Inferior parietal cortex (tissue), 1 donor: ENCODE data around the gene CASTOR1.
"Not testable (repeated sequence)": the region's sequence is repeated elsewhere in the genome, so short reads cannot be mapped to it uniquely, and the experiment has no call there.

Source experiments
- DNase-seq: peaks from one replicate; pipeline ENCODE4 v3.0.0-alpha.2; 2016; ENCODE audit errors: extremely low spot score

Gene CASTOR1

DNA sequence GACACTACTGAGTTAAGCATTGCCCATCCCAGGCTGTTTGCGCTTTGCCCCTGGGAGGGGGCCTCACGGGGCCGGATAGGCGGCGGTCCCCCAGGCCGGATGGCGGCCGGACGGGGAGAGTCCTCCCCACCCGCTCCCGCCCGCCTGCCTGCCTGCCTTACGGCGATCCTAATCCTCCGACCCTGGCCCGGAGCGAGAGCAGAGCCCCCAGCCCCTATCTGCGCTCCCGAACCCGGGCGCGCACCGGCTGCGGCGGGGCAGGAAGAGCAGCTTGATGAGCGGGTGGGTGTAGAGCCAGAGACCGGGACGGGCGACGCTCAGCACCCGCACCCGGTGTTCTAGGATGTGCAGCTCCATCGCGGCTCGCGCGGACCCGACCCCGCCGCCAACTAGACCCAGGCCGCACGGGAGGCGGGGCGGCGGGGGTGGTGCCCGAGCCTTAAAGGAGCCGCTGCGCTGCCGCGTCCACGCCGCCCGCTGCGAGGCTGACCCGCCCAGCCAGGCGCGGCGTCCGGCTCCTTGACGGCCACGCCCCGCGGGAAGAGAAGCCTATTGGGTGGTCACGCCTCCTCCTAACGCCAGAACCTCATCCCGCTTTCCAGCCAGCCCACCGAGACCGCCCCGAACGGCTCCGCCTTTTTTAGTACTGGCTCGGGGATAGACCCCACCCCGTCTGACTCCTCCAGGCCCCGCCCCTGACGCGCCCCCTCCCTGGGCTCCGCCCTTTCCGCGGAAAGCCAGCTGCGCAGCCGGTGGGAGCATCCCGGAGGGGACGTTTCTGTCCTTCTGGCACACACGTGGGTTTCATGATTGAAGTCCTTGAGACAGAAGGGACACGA, at the start of gene CASTOR1:
CASTOR1 (minus strand) TSS at position 365 of the 839 bp plus-strand sequence; CDS start at position 357, 8 bp downstream.
- peak; percentile 92 for DNase-seq

DNA sequence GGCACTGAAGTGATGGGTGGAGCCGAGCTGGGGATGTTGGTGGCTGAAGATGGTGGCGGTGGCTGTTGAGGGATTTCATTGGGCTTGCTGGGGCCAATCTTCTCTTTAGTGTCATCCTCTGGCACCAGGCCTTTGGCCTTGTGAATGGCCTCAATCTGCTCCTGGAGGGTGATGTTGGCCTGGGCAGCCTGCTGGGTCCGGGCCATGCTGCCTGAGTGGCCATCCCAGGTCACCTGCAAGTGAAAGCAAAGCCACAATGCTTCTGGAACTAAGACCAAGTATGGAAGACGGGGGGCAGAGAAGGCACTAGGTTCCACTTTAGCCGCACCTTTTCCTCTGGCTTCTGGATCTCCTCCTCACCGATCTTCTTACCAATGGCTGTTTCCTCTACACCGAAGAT, 49.5 kb upstream of the CASTOR1 start:
- DNase-seq: no peak

- not testable (repeated sequence) for DNase-seq
Observed at GRCh38 chr22:30338341-30338740, 49.0 kb upstream of the CASTOR1 start.

- DNase-seq: no peak
Observed at GRCh38 chr22:30337461-30337778, 48.1 kb upstream of the CASTOR1 start.

GRCh38 chr22:30336752-30337460, 47.6 kb upstream of the CASTOR1 start:
- no peak for DNase-seq

DNA sequence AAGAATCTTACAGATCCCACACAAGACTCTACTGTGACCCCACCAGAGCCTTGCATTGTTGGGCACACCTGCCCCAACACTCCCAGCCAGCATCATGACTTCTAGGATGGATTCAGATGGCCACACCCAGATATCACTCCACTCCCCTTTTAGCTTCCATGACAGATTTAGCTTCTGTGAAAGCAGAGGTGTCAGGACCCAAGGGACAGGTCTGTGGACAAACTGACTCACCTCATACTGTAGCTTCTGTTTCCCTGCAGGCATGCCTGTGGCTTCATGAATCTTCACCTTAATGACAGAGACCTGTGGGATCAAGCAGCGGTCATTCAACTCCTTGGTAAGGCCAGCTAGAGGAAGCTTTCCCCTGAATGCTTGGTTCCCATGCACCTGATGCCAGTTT, 45.9 kb upstream of the CASTOR1 start:
- DNase-seq: no peak

DNA sequence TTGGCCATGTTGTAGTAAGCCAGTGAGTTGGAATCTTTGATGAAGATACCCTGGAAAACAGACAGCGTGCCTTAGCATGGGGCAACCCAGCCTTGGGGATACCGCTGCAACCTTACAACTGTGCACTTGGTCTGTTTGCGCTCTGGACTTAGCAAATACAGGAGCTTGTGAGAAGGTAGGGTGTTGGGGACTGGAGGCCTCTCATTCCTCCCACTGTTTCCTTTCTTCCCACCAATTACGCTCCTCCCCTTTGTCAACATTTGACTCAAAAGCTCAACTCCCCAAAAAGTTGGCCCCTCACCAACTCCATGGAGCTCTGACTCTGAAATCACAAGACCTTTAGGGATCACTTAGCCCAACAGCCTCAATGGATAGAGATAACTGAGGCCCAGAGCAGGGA, 45.3 kb upstream of the CASTOR1 start:
- no peak for DNase-seq

- DNase-seq: no peak
Observed at GRCh38 chr22:30333707-30334087, 44.4 kb upstream of the CASTOR1 start.

DNA sequence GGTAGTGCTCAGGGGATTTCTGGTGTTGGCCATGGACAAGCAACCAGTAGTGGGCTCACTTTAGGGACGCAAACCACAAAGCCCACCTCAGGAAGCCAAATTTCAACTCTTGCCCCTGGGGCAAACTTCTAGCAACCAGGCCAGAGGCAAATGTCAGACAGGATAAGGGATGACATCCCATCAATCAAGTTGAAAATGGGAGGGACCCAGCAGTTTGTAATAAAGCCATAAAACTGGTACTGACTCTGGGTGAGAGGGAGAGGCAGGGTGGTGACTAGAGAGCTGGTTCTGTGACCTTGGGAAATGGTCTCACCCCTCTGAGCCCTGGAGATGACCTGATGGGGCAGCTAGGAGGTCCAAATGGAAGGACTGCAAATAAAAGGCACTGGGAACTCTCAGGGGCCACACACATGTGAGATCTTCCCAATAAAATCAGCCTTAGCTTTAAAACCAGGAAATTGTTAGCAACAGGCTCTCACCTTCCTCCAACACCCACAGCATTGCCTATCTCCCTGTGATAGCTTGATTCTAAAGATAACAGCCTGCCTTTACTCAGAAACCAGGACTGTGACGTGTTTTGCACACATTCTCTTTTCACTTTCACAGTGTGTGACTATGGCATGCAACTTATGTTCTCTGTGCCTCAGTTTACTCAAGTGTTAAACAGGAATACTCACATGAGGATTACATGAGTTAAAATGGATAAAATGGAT, 43.8 kb upstream of the CASTOR1 start:
- no peak for DNase-seq

DNA sequence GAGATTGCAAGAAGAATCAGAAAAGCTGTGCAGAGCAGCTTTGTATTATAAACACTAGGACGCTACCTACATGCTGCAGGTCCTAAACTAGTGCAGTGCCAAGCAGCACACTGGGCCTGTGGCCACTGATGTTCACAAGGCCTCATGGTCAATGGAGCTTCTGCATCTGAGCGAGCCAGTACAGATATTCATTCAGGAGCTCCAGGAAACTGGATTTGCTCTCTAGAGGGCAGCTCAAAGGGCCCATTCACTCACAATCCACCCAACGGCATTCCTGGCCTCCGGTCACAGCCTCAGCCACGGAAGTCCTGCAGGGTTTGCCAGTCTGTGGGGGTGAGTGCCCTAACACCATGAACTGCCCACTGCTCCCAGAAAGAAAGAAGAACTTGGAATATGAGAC, 43.2 kb upstream of the CASTOR1 start:
- peak; percentile 32 for DNase-seq

- DNase-seq: no peak
Observed at GRCh38 chr22:30328466-30329049, 39.3 kb upstream of the CASTOR1 start.

DNA sequence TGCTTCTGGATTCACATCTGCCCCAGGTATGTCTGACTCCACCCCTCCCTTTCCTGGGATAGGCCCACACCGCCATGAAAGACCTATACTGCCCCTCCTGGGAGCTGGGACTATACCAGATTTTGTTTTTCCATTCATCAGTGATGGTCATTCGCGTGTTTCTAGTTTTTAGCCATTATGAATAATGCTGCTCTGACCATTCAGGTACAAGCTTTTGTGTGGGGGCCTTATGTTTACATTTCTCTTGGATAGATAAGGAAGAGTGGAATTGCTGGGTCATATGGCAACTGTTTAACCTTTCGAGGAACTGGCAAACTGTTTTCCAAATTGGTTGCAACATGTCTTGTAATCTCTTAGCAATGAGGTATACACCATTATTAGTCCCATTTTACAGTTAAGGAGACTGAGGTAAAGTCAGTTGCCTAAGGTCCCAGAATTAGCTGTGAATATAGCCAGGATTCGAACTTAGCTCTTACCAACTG, 38.6 kb upstream of the CASTOR1 start:
- DNase-seq: no peak

DNA sequence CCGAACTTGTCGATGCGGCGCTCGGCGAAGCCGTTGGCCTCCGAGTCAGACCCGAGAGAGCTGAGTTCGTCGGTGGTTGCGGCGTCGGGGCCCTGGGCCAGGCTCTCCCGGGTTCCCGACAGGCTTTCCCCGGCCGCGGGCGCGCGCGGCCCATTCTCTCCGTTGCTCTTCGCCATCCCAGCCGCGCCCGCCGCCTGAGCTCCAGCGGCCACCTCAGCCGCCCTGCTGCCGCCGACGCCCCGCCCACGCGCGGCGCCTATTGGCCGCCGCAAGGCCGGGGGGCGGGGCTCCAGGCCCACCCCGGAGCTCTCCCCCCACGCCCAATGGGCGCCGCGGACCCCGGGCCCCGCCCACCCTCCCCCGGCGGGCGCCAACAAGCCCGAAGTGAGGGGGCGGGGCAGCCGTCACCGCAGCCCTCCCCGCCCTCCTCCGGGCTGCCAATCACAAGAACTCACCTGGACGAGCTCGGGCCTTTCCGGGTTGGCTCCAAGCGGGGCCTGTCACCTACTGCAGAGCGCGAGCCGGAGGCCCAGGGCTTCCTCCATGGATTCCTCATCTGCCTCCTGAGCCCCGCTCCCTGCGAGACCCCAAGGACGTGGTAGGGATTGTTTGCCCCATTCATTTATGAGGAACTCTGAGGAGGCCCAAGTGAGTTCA, 37.5 kb upstream of the CASTOR1 start, which contains the start of gene TBC1D10A:
TBC1D10A (minus strand) TSS at position 236 of the 657 bp plus-strand sequence; CDS start at position 176, 60 bp downstream.
- peak; percentile 75 for DNase-seq

- no peak for DNase-seq
Observed at GRCh38 chr22:30326255-30326705, 37.0 kb upstream of the CASTOR1 start.

DNA sequence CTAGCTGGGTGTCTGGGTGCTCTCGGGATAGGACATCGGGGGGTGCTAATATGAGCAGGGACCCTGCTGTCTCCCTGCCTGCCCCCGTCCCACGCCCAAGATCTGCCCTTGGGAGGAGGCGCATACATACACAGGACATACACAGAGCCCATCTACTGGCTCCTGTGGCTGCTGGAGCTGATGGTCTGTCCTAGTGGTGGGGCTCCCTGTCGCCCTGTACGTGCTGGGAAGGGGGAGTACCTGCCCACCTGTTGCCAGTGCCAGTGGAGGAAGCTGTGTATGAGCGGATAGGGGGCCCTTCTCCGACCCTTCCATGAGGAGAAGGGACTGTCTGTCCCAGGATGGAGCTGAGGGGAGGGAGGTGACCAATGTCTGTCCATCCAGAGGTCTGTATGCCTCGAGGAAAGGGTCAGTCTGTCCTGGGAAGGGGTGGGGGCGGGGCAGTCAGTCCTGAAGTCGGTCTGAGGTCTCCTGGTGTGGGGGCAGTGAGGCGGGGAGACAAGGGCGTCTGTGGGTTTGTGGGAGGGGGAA, 36.5 kb upstream of the CASTOR1 start:
- DNase-seq: no peak

DNA sequence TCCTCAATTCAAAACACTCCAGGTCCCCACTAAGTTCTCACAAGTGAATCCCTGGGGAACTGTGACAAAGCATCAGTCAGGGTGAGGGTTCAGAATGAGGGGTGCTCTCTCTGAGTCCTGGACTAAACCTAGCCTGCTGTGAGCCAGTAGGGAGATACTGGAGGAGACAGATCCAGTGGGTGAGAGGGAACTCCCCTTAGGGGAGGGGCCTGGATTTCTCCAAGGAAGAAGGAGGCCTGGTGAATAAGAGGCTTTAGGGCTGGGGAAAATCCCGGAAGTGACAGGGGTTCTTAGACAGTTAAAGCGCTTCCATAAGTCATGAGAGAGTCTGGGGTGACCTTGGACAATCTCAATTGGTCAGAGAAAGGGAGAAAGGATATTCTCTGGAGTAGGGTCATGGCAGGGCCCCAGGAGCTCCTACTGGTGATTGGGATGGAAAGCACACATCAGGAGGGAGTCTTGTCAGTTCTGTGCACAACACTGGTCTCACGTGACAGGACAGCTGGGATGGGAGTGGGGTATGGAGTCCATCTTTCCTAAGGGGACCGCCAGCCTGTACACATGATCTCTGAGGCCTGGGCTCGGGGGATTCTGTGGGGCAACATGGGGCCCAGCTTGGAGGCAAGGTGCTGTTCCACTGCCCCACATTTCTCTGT, 35.9 kb upstream of the CASTOR1 start:
- no peak for DNase-seq

DNA sequence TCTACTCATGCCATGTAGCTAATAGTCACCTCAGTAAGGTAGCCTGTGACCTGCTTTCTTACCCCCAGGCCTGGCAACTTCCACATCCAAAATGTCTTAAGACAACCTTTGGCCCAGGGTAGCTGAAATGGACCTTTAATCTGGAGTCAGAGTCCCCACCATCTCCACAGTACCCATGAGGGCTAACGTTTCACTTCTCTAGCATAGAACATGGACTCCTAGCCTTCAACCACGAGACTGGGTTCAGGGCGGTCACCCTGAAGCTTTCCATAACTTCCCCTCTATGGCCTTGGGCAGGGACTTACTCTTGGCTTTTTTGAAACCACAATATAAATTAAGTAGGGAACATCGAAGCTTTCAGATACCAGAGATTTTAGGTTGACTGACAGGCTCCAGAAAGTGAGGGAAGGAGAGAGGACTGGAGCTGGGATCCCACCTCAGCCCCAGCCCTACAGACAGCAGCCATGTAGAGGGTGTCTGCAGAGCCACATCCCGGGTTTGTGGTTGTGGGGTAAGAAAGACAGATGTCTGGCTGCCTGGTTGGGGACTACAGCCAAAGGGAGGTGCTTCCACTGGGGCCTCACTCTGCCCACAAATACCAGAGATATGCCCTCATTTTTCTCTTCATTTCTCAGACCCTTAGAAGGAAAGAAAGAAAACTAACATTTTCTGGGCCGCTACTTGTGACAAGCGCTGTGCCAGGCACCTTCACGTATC, 34.9 kb upstream of the CASTOR1 start:
- no peak for DNase-seq

- DNase-seq: no peak
Observed at GRCh38 chr22:30323246-30323645, 33.9 kb upstream of the CASTOR1 start.

GRCh38 chr22:30321461-30321860, 32.2 kb upstream of the CASTOR1 start:
- DNase-seq: no peak

DNA sequence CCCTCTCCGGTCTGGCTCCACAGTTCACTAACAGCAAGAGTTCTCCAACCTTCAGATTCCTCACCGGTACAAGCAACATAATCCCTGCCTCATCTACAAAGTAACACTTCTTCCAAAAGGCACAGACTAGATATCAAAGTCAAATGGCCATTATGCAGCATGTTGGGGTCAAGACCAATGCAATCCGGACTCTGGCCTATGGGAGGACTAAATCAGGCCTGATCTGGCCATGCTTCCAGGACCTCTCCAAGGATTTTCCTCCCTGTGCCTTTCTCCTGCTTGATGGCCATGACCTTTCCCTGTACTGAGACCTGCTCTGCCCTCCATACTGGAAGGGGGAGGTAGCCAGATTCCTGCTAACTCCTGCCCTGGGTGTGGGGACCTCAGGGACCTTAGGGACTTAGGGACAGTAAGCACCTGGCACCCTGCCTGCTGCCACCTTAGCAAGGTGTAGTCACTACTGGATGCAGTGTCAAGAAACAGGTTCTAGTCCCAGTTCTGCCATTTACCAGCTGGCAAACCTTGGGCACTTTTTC, 30.8 kb upstream of the CASTOR1 start:
- no peak for DNase-seq
